HTR-8/SVneo (cell line): ENCODE data around the gene HAPLN1.
A peak's percentile ranks its signal among the peaks of the same experiment; 100 is the strongest.
"Not testable (repeated sequence)": the region's sequence is repeated elsewhere in the genome, so short reads cannot be mapped to it uniquely, and the experiment has no call there.

ENCODE experiments used
- DNase-seq: peaks from one replicate; pipeline ENCODE4 v3.0.0; 2011; ENCODE audit warnings: low spot score, mixed read lengths; ENCODE audit not compliant: insufficient read length
- FAIRE-seq: peaks from 2 replicates; lab custom pipeline; 2011; peaks lifted over from hg19 to GRCh38; lab: Jason Lieb, UNC

Gene HAPLN1

DNA sequence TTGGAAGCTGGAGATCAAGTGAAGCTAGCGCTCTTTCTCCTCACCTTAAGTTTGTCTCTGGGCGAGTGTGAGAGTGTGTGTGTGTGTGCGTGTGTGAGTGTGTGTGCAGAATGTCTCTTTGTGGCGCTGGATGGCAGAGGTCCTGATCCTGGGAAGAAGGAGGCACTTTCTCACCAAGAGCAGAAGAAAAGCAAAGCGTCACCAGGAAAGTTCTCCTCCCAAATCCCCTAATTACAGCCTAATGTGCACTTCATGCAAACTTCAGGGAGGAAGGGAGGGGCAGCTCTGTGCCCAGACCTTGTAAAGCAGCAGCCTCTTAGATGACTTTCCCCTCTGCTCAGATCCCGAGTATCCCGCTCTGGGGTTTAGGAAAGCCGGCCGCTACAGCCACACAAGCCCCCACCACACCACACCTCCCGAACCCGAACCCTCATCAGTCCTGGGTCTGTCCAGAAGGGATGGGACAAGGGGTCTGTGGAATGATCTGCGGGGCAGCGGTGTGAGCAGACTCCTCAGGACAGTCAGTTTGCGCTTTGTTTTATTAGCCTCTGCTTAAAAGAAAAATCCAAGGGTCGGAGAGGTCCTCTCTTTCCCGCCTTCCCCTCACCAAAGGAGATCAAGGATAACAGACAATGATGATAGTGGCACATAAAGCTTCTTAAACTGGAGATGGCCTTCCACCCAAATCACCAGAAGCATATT lies at the start of gene HAPLN1:
HAPLN1 (minus strand) TSS at position 20 of the 702 bp plus-strand sequence. CDS start 47,332 bp downstream, outside the sequence.
- no peak for FAIRE-seq
- no peak for DNase-seq

DNA sequence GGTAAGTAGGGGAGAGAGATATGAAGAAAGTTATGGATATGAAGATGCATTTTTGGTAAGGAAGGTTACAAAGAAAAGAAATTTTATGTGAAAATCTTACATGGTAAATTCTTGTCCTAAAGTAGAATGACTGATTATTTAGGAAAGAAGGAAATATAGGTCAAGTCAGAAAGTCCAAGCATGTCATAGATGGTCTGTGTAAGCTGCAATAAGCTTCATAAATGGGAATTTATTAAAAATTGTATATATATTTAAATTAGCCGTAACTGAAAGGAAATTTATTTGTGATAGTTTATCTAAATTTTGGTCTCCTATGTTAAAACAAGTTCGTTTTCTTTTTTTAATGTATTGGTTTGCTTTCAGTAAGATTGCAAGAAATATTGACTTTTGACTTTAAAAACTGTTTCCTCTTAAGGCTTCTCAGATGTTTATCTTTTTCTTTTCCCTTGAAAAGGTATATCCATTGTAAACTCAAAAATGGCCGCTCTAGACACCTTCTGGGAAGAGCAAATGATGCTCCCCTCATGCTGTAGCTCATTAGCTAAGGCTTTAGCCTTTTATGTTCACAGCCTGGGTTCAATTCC lies 46.8 kb upstream of the HAPLN1 start:
- FAIRE-seq, result no peak

DNA sequence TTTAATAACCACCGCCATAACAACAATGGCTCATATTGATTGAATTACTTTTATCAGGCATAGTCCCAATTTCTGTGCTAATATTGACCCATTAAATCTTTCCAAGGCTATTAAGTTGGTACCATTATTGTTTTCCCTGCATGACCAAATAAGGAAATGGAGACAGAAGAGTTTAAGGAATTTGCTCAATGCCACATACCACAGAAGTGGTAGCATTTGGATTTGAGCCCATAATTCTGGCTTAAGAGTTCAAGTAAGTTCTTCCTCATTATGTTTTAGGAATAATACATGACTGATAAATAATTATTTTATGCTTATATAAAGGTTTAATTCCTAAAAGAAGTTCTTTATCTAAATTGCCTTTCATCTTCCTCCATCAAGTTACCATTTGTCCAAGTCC lies 43.4 kb upstream of the HAPLN1 start:
- DNase-seq (no peak), FAIRE-seq (no peak)

More for the DNA sequence above, 46.8 kb upstream of the HAPLN1 start:
- no peak for DNase-seq

DNA sequence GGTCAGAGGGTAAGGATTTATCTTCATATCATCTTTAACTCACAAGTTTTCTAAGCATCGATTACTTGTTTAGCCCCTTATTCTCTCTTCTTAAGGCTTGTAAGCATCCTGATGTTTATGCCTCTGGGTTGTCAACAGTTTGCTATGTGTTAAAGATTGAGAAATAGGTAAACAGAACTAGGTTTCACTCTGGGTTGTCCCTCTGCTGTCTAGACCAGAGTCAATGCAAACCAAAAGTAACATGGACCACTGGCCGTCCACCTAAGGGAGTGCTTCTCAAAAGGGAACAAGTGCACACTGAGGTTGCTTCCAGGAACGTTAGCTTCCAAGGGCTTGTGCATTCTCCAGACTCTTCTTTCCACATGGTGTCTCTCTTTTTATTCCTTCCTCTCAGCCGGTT lies 39.9 kb upstream of the HAPLN1 start:
- FAIRE-seq, result no peak
- no peak for DNase-seq

DNA sequence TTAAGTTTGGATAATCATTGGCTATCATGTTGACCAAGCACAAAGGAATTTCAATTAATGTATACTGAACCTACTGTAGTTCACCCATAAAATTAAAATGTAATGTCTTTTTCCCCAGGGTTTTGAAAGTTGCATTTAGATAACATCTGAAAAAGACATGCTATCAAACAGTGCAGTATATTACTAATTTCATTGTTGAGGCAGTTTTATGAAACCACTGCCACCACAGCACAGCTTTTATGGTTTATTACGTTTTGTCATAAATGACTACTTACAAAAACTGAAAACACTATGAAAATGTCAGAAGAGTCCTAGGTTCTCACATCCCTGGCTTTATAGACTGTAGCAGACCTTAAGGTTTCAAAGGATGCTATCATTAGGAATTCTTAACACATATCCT lies 32.0 kb upstream of the HAPLN1 start:
- FAIRE-seq, result no peak
- DNase-seq, result no peak

DNA sequence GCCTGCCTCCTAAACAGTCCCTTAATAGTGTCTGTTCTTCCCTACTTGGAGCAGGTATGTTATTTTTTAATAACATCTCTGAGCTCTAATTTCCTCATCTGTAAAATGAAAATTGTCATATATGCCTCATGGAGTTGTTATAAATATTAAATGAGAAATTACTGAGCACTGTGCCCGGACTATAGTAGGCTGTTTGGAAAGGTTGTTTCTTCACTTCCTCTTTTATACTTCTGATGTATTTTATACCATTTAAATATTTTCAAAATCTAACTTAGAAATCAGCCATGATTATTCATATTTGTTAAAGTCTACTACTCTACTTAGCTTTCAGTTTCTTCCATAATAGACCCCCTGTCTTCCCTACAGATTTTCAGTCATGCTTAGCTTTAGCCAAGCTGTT lies 30.5 kb upstream of the HAPLN1 start:
- DNase-seq, result no peak
- no peak for FAIRE-seq

DNA sequence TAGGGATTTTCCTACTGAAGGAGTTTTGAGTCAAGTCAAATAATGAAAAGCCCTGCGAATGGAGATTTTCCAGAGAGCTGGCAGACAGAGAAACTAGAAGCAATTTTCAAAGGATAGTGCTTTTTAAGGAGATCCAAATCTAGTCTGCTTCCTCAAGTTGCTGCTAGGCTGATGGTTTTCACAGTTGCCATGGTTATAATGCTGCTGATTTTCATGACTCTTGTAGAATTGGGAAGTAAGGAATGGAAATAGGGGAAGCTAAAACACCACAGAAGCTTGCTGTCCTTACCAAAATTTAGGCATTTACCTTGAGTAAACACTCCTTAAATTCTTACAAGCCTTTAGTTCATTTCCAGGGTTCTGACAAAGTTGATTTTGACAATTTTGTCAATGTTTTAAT lies 30.1 kb upstream of the HAPLN1 start:
- DNase-seq (no peak), FAIRE-seq (no peak)

DNA sequence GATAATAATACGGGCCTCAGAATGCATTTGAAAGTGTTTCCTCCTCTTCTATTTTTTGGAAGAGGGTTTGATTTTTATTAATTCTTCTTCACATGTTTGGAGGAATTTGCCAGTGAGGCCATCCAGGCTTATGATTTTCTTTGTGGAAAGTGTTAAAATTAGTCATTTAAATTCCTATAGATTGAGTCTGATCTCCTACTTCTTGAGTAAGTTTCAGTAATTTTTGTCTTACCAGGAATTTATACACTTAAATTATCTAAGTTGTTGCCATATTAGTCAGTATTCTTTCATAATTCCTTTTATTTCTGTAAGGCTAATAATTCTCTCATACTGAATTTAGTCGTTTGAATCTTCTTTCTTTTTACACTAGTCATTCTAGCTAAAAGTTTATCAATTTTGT lies 25.2 kb upstream of the HAPLN1 start:
- FAIRE-seq, result no peak
- DNase-seq, result no peak

DNA sequence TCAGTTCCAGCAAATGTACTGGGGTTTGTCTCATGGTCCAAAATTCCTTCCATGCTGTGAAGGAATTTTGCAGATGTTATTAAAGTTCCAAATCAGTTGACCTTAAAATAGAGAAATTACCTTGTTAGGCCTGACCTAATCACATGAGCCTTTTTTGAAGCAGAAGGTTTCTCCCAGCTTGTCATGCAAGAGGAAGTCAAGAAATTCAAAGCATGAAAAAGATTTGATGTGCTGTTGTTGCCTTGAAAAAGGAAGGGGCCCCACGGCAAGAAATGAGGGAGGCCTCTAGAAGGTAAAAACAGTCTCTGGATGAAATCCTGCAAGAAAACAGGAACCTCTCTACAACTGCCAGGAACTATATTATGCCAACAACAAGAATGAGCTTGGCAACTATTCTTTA lies 24.2 kb upstream of the HAPLN1 start:
- FAIRE-seq (no peak), DNase-seq (no peak)

DNA sequence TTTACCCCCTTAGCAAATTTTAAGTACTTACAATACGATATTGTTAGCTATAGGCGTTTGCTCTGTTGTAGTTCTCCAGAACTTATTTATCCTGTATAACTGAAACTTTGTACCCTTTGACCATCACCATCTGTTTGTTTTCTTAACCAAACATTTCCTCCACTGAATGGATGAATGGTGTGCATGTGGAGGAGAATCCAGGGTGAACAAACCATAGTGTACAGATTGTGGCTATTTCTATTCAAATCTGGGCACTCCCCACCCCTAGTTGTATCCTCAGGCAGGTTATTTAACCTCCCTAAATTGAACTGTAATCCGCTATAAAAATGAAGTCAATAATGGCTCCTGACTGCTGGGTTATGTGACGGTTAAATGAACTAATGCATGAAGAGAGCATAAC lies 21.4 kb upstream of the HAPLN1 start:
- DNase-seq, result no peak
- FAIRE-seq, result no peak

DNA sequence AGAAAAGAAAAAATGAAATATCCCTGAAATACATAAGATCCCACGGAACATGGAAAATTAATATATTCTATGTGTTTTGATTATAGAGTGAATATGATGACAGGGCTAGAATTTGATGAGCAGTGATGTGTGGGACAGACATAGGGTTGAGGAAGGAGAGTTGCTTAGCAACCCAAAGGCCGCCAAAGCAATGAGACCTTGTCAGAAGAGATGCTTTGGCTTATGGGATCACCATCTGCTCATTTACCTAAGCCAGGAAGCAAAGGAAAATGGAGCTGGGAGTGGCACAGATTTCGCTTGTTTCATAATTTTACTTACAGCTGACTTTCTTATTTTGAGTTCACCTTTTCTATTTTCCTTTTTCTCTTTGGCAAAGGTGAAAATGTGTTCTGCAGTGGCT lies 20.9 kb upstream of the HAPLN1 start:
- FAIRE-seq (no peak), DNase-seq (no peak)

DNA sequence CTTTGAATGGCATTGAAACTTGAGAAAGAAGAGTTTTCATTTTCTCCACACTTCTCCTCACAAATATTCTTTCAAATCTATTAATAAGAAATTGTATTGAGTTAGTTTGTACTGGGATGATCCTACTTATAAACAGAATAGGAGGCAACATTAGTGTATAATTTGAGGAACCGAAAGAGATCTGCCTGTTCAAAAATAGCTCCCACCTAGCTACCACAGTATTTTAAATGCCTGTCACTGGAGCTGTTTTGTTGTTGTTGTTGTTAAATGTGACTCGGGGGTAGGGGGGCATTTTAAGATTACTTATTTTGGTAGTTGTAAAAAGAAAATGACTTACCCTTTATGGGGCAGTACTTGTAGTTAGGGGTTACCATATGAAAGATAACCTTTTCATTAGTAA lies 20.1 kb upstream of the HAPLN1 start:
- DNase-seq (no peak), FAIRE-seq (no peak)

DNA sequence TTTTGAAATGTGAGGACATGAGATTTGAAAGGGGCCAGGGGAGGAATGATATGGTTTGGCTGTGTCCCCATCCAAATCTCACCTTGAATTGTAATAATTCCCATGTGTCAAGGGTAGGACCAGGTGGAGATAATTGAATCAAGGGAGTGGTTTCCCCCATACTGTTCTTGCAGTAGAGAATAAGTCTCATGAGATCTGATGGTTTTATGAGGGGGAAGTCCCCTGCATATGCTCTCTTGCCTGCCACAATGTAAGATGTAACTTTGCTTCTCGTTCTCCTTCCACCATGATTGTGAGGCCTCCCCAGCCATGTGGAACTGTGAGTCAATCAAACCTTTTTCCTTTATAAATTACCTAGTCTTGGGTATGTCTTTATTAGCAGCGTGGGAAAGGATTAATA lies 15.5 kb upstream of the HAPLN1 start:
- FAIRE-seq, DNase-seq: not testable (repeated sequence)

DNA sequence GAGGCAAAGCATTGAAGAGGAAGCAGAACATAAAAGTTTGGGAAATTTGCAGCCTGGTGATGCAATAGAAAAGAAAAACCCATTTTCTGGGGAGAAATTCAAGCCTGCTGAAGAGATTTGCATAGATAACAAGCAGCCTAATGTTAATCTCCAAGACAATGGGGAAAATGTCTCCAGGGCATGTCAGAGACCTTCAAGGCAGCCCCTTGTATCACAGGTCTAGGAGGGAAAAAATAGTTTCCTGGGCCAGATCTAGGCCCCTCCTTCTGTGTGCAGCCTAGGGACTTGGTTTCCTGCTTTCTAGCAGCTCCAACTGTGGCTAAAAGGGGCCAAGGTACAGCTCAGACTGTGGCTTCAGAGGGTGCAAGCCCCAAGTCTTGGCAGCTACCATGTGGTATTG lies 14.4 kb upstream of the HAPLN1 start:
- not testable (repeated sequence) for FAIRE-seq, DNase-seq

DNA sequence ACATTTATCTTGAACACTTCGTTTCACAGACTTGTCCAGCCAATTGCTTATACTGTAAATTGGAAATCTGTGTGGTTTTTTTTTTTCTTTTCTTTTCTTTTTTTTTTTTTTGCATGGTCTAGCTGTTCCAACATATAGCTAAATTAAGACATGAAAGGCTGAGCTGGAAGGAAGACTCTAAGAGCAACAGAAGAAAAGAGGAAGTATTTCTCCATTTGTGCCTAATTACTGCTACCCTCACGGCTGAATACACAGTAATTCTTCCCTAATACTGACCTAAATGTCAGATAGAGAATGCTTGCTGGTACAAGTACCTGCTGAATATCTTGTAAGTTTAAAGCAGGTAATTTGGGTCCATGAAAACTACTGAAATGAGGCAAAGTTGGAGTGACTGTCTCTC lies 11.0 kb upstream of the HAPLN1 start:
- FAIRE-seq (no peak), DNase-seq (no peak)

DNA sequence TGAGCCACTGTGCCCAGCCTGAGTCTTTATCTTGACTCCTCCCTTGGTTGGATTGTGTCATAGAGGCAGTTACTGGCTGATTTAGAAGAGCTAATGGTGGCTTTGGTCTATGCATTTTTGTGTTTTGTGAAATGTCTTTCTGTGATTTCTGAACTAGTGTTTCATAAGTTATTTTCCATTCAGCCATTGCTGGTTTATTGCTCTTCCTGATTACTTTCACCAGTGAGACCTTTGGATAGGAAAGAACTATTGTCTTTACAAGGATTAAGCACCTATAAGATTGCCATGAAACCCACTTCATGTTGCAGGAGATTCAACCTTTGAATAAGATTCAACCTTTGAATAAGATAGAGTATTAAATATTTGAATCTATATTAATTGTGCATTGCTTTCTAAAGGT lies 8.7 kb upstream of the HAPLN1 start:
- DNase-seq (no peak), FAIRE-seq (no peak)

DNA sequence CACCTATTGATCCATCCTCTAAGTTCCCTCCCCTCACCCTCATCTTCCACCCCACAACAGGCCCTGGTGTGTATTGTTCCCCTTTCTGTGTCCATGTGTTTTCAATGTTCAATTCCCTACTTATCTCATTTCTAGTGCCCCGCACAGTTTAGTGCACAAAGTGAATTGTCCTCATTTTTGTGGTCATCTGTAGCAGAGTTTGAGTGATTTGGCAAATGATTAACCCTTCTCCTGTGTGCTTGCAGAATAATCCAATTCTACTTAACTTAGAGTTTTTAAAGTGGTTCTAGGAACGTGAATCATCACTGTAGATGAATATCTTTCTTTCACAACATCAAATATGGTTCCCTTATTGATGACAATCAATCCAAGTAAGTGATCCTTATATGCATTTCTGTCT lies 6.3 kb upstream of the HAPLN1 start:
- FAIRE-seq (no peak), DNase-seq (no peak)

DNA sequence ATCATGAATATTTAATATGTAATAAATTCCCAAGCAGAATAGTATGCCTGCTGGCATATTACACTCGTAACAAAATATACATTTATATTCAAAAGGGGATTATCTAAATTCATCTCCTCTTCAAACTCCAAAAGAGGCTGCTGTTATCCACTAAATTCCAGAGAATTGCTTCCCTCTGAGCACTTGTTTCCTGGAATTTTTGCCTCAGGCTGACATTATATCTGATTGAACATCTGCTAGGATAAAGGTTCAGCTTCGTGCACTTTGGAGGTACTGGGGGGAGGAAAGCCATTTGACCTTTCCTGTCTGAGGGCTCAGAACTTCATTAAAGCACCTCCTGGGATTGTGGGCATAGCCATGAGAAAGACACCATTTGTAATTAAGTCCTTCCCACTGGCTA lies 4.3 kb upstream of the HAPLN1 start:
- no peak for FAIRE-seq
- peak; percentile 12 for DNase-seq

DNA sequence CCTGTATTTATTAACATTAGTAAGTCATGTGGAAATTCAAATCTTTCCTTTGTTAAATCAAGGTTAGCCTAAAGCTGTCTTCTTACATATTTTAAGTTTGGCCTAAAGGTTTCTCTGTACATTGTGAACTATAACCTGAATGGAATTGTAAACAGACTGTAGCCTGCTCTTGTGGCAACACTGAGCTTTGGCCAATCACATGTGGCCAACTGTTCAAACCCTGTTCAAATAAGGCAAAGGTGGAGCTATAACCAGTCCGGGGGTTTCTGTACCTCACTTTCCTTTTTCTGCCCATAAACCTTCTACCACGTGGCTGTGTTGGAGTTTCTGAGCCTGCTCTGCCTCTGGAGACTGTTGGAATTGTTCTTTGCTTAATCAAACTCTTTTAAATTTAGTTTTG lies 3.3 kb upstream of the HAPLN1 start:
- FAIRE-seq (no peak), DNase-seq (no peak)

DNA sequence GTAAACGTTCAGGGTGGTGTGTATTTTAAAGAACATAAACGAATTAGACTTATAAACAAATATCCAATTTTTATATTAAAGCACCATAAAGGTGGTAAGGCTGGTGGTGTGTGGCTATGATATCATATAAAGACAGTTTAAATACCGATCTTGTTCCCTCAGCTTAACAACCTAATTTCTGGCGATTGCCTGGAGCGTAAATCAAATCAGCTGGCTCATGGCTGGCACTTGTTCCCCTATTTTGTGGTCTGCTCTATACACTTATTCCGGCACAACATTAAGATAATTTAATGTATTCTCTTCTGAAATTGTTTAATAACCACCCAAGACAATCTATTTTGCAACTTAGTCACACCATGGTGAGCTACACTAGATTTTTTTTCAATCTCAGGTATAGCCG lies 2.4 kb upstream of the HAPLN1 start:
- DNase-seq (no peak), FAIRE-seq (no peak)

DNA sequence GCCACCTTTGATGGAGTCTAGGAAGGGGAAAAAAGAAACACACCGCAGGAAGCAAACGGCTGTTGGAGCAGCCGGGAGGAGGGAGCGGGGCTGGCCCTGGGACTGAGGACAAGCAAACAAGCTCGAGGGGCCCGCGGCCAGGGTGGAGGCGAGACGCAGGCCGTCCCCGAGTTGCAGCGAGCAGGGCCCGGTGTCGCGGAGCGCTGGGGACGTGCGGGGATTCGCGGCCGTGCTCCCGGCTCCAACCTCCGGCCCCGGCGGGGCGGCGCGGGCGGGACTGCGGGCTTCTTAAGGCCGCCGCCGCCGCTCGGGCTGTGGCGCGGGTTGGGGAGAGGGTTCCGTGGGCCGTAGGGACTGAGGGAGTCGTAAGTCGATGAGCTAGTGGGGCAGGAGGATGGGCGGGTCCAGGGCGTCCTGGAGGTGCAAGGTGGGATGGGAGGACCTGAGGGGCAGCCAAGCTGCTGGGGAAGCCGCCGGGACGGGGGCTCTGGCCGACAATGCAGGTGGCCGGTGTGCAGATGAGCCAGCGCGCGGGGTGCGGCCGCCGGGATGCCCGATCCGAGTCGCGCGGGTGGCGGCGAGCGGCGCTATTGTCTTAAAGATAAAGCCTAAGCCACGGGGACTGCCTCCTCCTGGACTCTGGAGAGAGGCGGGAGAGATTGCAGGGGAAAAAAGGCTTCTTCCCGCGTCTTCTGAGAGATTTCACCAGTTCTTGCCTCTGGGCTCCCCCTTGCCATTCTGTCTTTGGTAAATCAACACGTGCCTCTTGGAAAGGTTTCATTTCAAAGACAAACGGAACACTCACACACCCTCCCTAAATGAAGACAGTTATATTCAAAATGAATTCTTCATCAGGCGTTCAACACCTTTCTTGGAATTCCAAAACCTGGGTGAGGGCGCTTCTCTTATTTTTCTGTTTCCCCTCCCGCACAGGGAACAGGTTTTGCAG lies 1.6 kb upstream of the HAPLN1 start:
- FAIRE-seq, result no peak
- DNase-seq, result peak; percentile 64
